Erythroblast (primary cell): Measurements from ENCODE around the gene BBLN.

Experiments
- GATA1 ChIP-seq: IDR thresholded peaks from 2 replicates; pipeline ENCODE4 v1.6.1; 2011; ENCODE audit warnings: low read depth, mild to moderate bottlenecking, control low read depth, low read length, moderate library complexity
- POLR2A ChIP-seq: IDR thresholded peaks from 2 replicates; pipeline ENCODE4 v1.6.1; 2011; ENCODE audit warnings: mild to moderate bottlenecking, low read length

- TF ChIP-seq POLR2A (no peak), GATA1 (no peak)
Observed at GRCh38 chr9:128174062-128174461, 14.0 kb downstream of the BBLN start.
